H9 (cell line): ENCODE results near the gene ZSCAN1. TPM values are rescaled to one million over a fixed set of nuclear protein-coding genes. Genes with fewer than 3 reads are reported as not detected.

ENCODE experiments used
- DNase-seq: peaks from one replicate; pipeline ENCODE4 v3.0.0-alpha.2; 2017
- H2AFZ ChIP-seq: one replicate; pipeline ENCODE4 v1.6.1; 2013; ENCODE audit warnings: mild to moderate bottlenecking, low read length, control low read depth, moderate library complexity
- H2AK5ac ChIP-seq: 2 replicates; pipeline ENCODE4 v1.6.1; 2013; ENCODE audit warnings: low read length, control low read depth, mixed read lengths; ENCODE audit not compliant: insufficient read length
- H2BK120ac ChIP-seq: one replicate; pipeline ENCODE4 v1.6.1; 2013; ENCODE audit warnings: low read depth, mild to moderate bottlenecking, low read length, control low read depth, inconsistent platforms; ENCODE audit not compliant: poor library complexity, severe bottlenecking
- H2BK12ac ChIP-seq: 2 replicates; pipeline ENCODE4 v1.6.1; 2013; ENCODE audit warnings: low read length, control low read depth, mixed read lengths, low read depth; ENCODE audit not compliant: insufficient read length
- H2BK15ac ChIP-seq: 2 replicates; pipeline ENCODE4 v1.6.1; 2013; ENCODE audit warnings: low read depth, low read length, control low read depth
- H2BK20ac ChIP-seq: one replicate; pipeline ENCODE4 v1.6.1; 2013; ENCODE audit warnings: low read depth, mild to moderate bottlenecking, low read length, control low read depth, inconsistent platforms; ENCODE audit not compliant: poor library complexity, severe bottlenecking
- H2BK5ac ChIP-seq: 2 replicates; pipeline ENCODE4 v1.6.1; 2013; ENCODE audit warnings: low read length, control low read depth, mixed read lengths; ENCODE audit not compliant: insufficient read length
- H3K14ac ChIP-seq: 2 replicates; pipeline ENCODE4 v1.6.1; 2013; ENCODE audit warnings: low read length, control low read depth; ENCODE audit not compliant: insufficient read depth
- H3K18ac ChIP-seq: 2 replicates; pipeline ENCODE4 v1.6.1; 2013; ENCODE audit warnings: low read depth, mild to moderate bottlenecking, mixed read lengths, low read length, control low read depth; ENCODE audit not compliant: insufficient read length
- H3K23ac ChIP-seq: 2 replicates; pipeline ENCODE4 v1.6.1; 2013; ENCODE audit warnings: low read length, control low read depth, mixed read lengths, low read depth; ENCODE audit not compliant: insufficient read length
- H3K23me2 ChIP-seq: 2 replicates; pipeline ENCODE4 v1.6.1; 2013; ENCODE audit warnings: low read depth, mild to moderate bottlenecking, mixed read lengths, low read length, control low read depth; ENCODE audit not compliant: insufficient read length, poor library complexity, severe bottlenecking
- H3K27ac ChIP-seq: 2 replicates; pipeline ENCODE4 v1.5.1; 2013; ENCODE audit warnings: low read length, control low read depth, mixed read lengths, low read depth; ENCODE audit not compliant: insufficient read length
- H3K27me3 ChIP-seq: 2 replicates; pipeline ENCODE4 v1.6.1; 2013; ENCODE audit warnings: low read length, control low read depth, inconsistent platforms; ENCODE audit not compliant: insufficient read depth
- H3K4ac ChIP-seq: 2 replicates; pipeline ENCODE4 v1.6.1; 2013; ENCODE audit warnings: low read depth, mild to moderate bottlenecking, control low read depth, inconsistent platforms, low read length, moderate library complexity
- H3K4me1 ChIP-seq: 2 replicates; pipeline ENCODE4 v1.6.1; 2013; ENCODE audit warnings: low read length, control low read depth, inconsistent platforms; ENCODE audit not compliant: insufficient read depth
- H3K4me2 ChIP-seq: 2 replicates; pipeline ENCODE4 v1.6.1; 2013; ENCODE audit warnings: low read length, control low read depth, mixed read lengths; ENCODE audit not compliant: insufficient read length, insufficient read depth
- H3K56ac ChIP-seq: 2 replicates; pipeline ENCODE4 v1.6.1; 2013; ENCODE audit warnings: low read depth, mild to moderate bottlenecking, mixed read lengths, low read length, control low read depth; ENCODE audit not compliant: insufficient read length
- H3K79me1 ChIP-seq: 2 replicates; pipeline ENCODE4 v1.6.1; 2013; ENCODE audit warnings: low read depth, mild to moderate bottlenecking, moderate library complexity, low read length, control low read depth, inconsistent platforms; ENCODE audit not compliant: insufficient read depth, poor library complexity, severe bottlenecking
- H3K79me2 ChIP-seq: 2 replicates; pipeline ENCODE4 v1.6.1; 2013; ENCODE audit warnings: low read length, control low read depth, inconsistent platforms; ENCODE audit not compliant: insufficient read depth
- H3K9ac ChIP-seq: 2 replicates; pipeline ENCODE4 v1.6.1; 2013; ENCODE audit warnings: low read length, control low read depth, mixed read lengths; ENCODE audit not compliant: insufficient read length; ENCODE audit errors: extremely low read depth
- H3K9me3 ChIP-seq: one replicate; pipeline ENCODE4 v1.6.1; 2013; ENCODE audit warnings: low read depth, low read length, inconsistent platforms; ENCODE audit not compliant: control insufficient read depth
- H3T11ph ChIP-seq: one replicate; pipeline ENCODE4 v1.6.1; 2013; ENCODE audit warnings: mild to moderate bottlenecking, low read length, control low read depth, inconsistent platforms
- H4K20me1 ChIP-seq: one replicate; pipeline ENCODE4 v1.6.1; 2013; ENCODE audit not compliant: control insufficient read depth, insufficient read length, insufficient read depth
- H4K5ac ChIP-seq: 2 replicates; pipeline ENCODE4 v1.6.1; 2013; ENCODE audit warnings: low read depth, mild to moderate bottlenecking, mixed read lengths, low read length, control low read depth; ENCODE audit not compliant: insufficient read length
- H4K8ac ChIP-seq: replicated peaks from 2 replicates; pipeline ENCODE4 v1.6.1; 2013; ENCODE audit warnings: low read length, control low read depth, mixed read lengths, low read depth; ENCODE audit not compliant: insufficient read length
- H4K91ac ChIP-seq: 2 replicates; pipeline ENCODE4 v1.6.1; 2013; ENCODE audit warnings: low read depth, mild to moderate bottlenecking, moderate library complexity, mixed read lengths, low read length, control low read depth; ENCODE audit not compliant: insufficient read length
- H3K27ac Mint-ChIP-seq, 3 experiments: 2 replicates in 2 of 3; 3 replicates in 1 of 3; pipeline ENCODE4 v1.8.0; 2020 to 2021; ENCODE audit warnings: mixed read lengths in 3 of 3, mild to moderate bottlenecking in 1 of 3, moderate library complexity in 1 of 3
- H3K27me3 Mint-ChIP-seq: 2 replicates; pipeline ENCODE4 v1.8.0; 2021; ENCODE audit warnings: low read depth, mild to moderate bottlenecking, moderate library complexity, mixed read lengths
- H3K36me3 Mint-ChIP-seq, 3 experiments: 2 replicates in 2 of 3; 3 replicates in 1 of 3; pipeline ENCODE4 v1.8.0; 2020 to 2021; ENCODE audit warnings: low read depth in 3 of 3, mixed read lengths in 3 of 3; ENCODE audit not compliant: insufficient read depth in 1 of 3
- H3K4me1 Mint-ChIP-seq, 2 experiments: 2 replicates each; pipeline ENCODE4 v1.8.0; 2020; ENCODE audit warnings: mixed read lengths in 2 of 2
- H3K4me3 Mint-ChIP-seq, 2 experiments: 2 replicates in 1 of 2; 3 replicates in 1 of 2; pipeline ENCODE4 v1.8.0; 2020 to 2021; ENCODE audit warnings: mild to moderate bottlenecking in 2 of 2, mixed read lengths in 2 of 2, moderate library complexity in 1 of 2
- H3K9me3 Mint-ChIP-seq, 2 experiments: 2 replicates in 1 of 2; 3 replicates in 1 of 2; pipeline ENCODE4 v1.8.0; 2020; ENCODE audit warnings: mild to moderate bottlenecking in 2 of 2, mixed read lengths in 2 of 2, moderate library complexity in 1 of 2
- WGBS: extraction: QIAGEN DNeasy Blood & Tissue Kit; methylation state at CpG from one replicate; pipeline ENCODE4 v1.1.7; 2013; ENCODE audit warnings: missing lambda C conversion rate, low lambda C conversion rate, mixed read lengths; ENCODE audit not compliant: insufficient read length; ENCODE audit errors: extremely low coverage; 5-methylcytosine and 5-hydroxymethylcytosine counted together
- total RNA-seq: library from RNA; stranded (reverse); gene quantifications from 2 replicates; pipeline ENCODE4 v1.2.1, GENCODE V29; 2021
- TF ChIP-seq, protein P1 (sequence below): fragments of 200-600 bp; sonication (generic); conservative IDR thresholded peaks from 3 replicates; pipeline ENCODE4 v1.8.0; 2021; ENCODE audit warnings: antibody characterized with exemption, mild to moderate bottlenecking

Gene ZSCAN1
- total RNA-seq, 1 experiment from 2014 or later, result 1.2 TPM

DNA sequence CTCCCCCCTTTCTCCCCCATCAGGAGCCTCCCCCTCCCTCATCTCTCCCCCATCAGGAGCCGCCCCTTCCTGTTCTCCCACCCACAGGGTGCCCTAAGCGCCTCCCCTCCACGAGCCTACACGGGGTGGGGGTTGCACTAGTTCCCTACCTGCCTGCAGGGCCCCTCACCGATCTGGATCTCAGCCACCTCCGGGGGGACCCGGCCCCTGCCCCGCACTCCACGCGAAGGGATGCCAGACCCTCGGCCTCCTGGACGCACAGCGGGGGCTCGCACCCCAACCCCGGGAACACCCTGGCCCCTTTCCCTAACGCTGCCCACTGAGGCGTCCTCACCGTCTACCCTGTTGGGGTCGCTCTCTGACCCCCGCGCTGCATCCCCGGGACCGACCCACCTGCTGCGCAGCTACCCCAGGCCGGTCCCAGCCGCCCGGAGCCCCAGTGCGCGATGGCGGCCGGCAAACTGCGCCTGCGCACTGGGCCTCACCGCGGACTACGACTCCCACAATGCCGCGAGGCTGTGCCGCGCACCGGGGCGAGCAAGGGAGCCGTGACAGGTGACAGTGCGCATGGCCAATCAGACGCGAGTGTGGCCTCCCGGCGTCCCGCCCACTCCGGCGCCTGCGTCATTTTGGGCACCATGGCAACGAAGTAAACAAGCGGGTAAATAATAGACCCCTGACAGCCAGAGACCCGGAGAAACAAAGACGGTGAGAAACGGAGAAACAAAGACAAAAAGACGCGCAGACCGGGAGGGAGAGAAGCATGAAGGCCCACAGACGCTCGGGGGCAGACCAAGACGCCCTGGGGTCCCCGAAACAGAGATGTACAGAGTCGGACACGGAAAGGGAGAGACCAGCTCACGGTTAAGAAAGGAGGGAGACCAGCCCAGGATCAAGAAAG is 64.2 kb downstream of the ZSCAN1 start, which contains the start of gene ZSCAN18:
Gene ZSCAN18, minus strand, starts transcription at position 451 of the 901 bp plus-strand sequence. CDS start 7,964 bp downstream, outside the sequence.
- Histone ChIP-seq H2AFZ (no peak within 1 kb of the TSS), H3K23me2 (peaks cover 10% of the 10 kb centered on the region), H3K79me1 (peaks cover 9% of the 10 kb centered on the region), H2BK20ac (peak within 1 kb of the TSS; percentile 100), H3K18ac (peak within 1 kb of the TSS; percentile 100), H4K20me1 (no peaks in the 10 kb centered on the region), H3K27me3 (no peaks in the 10 kb centered on the region), H3K27ac (peak within 1 kb of the TSS; percentile 55), H3K9ac (peak within 1 kb of the TSS; percentile 91), H2BK12ac (peak within 1 kb of the TSS; percentile 100), H3K14ac (peak within 1 kb of the TSS; percentile 100), H3K4me2 (peak within 1 kb of the TSS; percentile 53), H4K5ac (peak within 1 kb of the TSS; percentile 99), H3T11ph (peak within 1 kb of the TSS; percentile 100), H3K9me3 (peaks cover 8% of the 10 kb centered on the region), H4K8ac (peak within 1 kb of the TSS; percentile 41), H3K79me2 (no peaks in the 10 kb centered on the region), H2BK15ac (0 out of 2 replicates have a peak within 1 kb of the TSS, but pooled peaks have one; percentile 49), H4K91ac (peak within 1 kb of the TSS; percentile 100), H2BK120ac (peak within 1 kb of the TSS; percentile 100), H3K23ac (no peak within 1 kb of the TSS), H3K4me1 (peaks cover 6% of the 10 kb centered on the region; the same call in 1 of the 2 replicates), H3K56ac (peak within 1 kb of the TSS; percentile 63), H3K4ac (peak within 1 kb of the TSS; percentile 100), H2AK5ac (peak within 1 kb of the TSS; percentile 76), H2BK5ac (peak within 1 kb of the TSS; percentile 92)
- H3K4me1 Mint-ChIP-seq, result peaks cover 10 to 14% of the 10 kb centered on the region in 2 experiments
- no CpG with 5 or more reads among the region's 67 CpGs for WGBS
- DNase-seq, result peak; percentile 99
- H3K36me3 Mint-ChIP-seq, result peaks cover 9 to 27% (median 26%) of the 10 kb centered on the region in 3 experiments; a peak in 6 of 7 replicates
- TF ChIP-seq, protein P1, sequence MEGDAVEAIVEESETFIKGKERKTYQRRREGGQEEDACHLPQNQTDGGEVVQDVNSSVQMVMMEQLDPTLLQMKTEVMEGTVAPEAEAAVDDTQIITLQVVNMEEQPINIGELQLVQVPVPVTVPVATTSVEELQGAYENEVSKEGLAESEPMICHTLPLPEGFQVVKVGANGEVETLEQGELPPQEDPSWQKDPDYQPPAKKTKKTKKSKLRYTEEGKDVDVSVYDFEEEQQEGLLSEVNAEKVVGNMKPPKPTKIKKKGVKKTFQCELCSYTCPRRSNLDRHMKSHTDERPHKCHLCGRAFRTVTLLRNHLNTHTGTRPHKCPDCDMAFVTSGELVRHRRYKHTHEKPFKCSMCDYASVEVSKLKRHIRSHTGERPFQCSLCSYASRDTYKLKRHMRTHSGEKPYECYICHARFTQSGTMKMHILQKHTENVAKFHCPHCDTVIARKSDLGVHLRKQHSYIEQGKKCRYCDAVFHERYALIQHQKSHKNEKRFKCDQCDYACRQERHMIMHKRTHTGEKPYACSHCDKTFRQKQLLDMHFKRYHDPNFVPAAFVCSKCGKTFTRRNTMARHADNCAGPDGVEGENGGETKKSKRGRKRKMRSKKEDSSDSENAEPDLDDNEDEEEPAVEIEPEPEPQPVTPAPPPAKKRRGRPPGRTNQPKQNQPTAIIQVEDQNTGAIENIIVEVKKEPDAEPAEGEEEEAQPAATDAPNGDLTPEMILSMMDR, result no peak
- no peaks in the 10 kb centered on the region; the same call in 1 of the 2 replicates for H3K27me3 Mint-ChIP-seq
- peaks cover 30 to 45% of the 10 kb centered on the region in 2 experiments for H3K9me3 Mint-ChIP-seq
- peak within 1 kb of the TSS; percentile 99 to 100 (median 99) for H3K27ac Mint-ChIP-seq
- H3K4me3 Mint-ChIP-seq, result peak within 1 kb of the TSS; percentile 78 to 87
